GM23248 (cell line): ENCODE measurements around the gene ENO1. TPM values are rescaled to one million over a fixed set of nuclear protein-coding genes. Genes with fewer than 3 reads are reported as not detected.
"Not testable (repeated sequence)": the region's sequence is repeated elsewhere in the genome, so short reads cannot be mapped to it uniquely, and the experiment has no call there.

Experiments
- DNase-seq: peaks from one replicate; pipeline ENCODE4 v3.0.0-alpha.2; 2015
- H2AFZ ChIP-seq: fragments of 200-600 bp; sonication (generic); 2 replicates; pipeline ENCODE4 v1.6.1; 2016; ENCODE audit warnings: antibody characterized with exemption
- H3F3A ChIP-seq: fragments of 200-600 bp; sonication (generic); 2 replicates; pipeline ENCODE4 v1.6.1; 2016; ENCODE audit warnings: mild to moderate bottlenecking, antibody characterized with exemption, mixed run types; ENCODE audit not compliant: insufficient read depth
- H3K27ac ChIP-seq: fragments of 200-600 bp; sonication (generic); 2 replicates; pipeline ENCODE4 v1.5.1; 2016; ENCODE audit warnings: mild to moderate bottlenecking
- H3K27me3 ChIP-seq: fragments of 200-600 bp; sonication (generic); replicated peaks from 2 replicates; pipeline ENCODE4 v1.6.1; 2016; ENCODE audit warnings: mild to moderate bottlenecking; ENCODE audit not compliant: insufficient read depth
- H3K36me3 ChIP-seq: fragments of 200-600 bp; sonication (generic); 2 replicates; pipeline ENCODE4 v1.6.1; 2016; ENCODE audit warnings: low read depth, mild to moderate bottlenecking
- H3K4me1 ChIP-seq: fragments of 200-600 bp; sonication (generic); 2 replicates; pipeline ENCODE4 v1.6.1; 2016; ENCODE audit warnings: mild to moderate bottlenecking; ENCODE audit not compliant: insufficient read depth
- H3K4me2 ChIP-seq: fragments of 200-600 bp; sonication (generic); one replicate; pipeline ENCODE4 v1.6.1; 2016; ENCODE audit warnings: mild to moderate bottlenecking; ENCODE audit not compliant: unreplicated experiment
- H3K4me3 ChIP-seq: fragments of 200-600 bp; sonication (generic); 2 replicates; pipeline ENCODE4 v1.5.1; 2016; ENCODE audit warnings: mild to moderate bottlenecking
- H3K79me2 ChIP-seq: fragments of 200-600 bp; sonication (generic); 2 replicates; pipeline ENCODE4 v1.6.1; 2016; ENCODE audit warnings: mild to moderate bottlenecking; ENCODE audit not compliant: insufficient read depth
- H3K9ac ChIP-seq: fragments of 200-600 bp; sonication (generic); 2 replicates; pipeline ENCODE4 v1.6.1; 2016; ENCODE audit warnings: mild to moderate bottlenecking
- H3K9me2 ChIP-seq: fragments of 200-600 bp; sonication (generic); 2 replicates; pipeline ENCODE4 v1.6.1; 2016; ENCODE audit warnings: mixed run types, mild to moderate bottlenecking, moderate library complexity; ENCODE audit not compliant: insufficient read depth
- H3K9me3 ChIP-seq: fragments of 200-600 bp; sonication (generic); one replicate; pipeline ENCODE4 v1.6.1; 2017; ENCODE audit warnings: low read depth
- H4K20me1 ChIP-seq: fragments of 200-600 bp; sonication (generic); 2 replicates; pipeline ENCODE4 v1.6.0; 2016; ENCODE audit not compliant: insufficient read depth
- EZH2 ChIP-seq: fragments of 200-600 bp; sonication (generic); IDR thresholded peaks from 2 replicates; pipeline ENCODE4 v1.6.1; 2018; ENCODE audit warnings: antibody characterized with exemption, mild to moderate bottlenecking; ENCODE audit not compliant: insufficient read depth, poor library complexity, severe bottlenecking
- EZH2phosphoT487 ChIP-seq: fragments of 200-600 bp; sonication (generic); IDR thresholded peaks from 2 replicates; pipeline ENCODE4 v1.6.1; 2018; ENCODE audit warnings: antibody characterized with exemption, moderate library complexity, mild to moderate bottlenecking, low read depth; ENCODE audit not compliant: insufficient read depth
- WGBS, 2 experiments: methylation state at CpG; one replicate each; pipeline ENCODE4 v1.1.6; 2015 to 2017; ENCODE audit warnings: low lambda C conversion rate in 2 of 2, low coverage in 1 of 2; ENCODE audit errors: missing lambda C conversion rate in 2 of 2; 5-methylcytosine and 5-hydroxymethylcytosine counted together
- in situ Hi-C: fragments of 300-500 bp; cut with MboI; formaldehyde crosslinking; loops from 2 replicates; pipeline ENCODE4 v1.15.0; 2020
- polyA plus RNA-seq: library from polyadenylated mRNA; unstranded; fragments of >200 nt; fragmentation: Nextera tagmentation; extraction: Ambion mirVana; gene quantifications from 2 replicates; pipeline ENCODE4 v1.2.1, GENCODE V29; 2016
- total RNA-seq: library from RNA; depleted of rRNA; stranded (reverse); fragments of >200 nt; shearing (Covaris generic); gene quantifications from 2 replicates; pipeline ENCODE4 v1.2.3, GENCODE V29; 2014

Gene ENO1
- total and polyA plus RNA-seq, 2 experiments from 2014 or later: 2,185 to 2,304 TPM

- Histone ChIP-seq H3K27ac (peak overlapping the region; percentile 75), H3K4me2 (peak overlapping the region; percentile 48), H3F3A (peaks cover 38% of the 10 kb centered on the region), H2AFZ (peak overlapping the region; percentile 73), H3K36me3 (no peaks in the 10 kb centered on the region), H3K79me2 (no peaks in the 10 kb centered on the region), H3K9ac (peak overlapping the region; percentile 49), H3K4me3 (no peak overlapping the region), H3K4me1 (peaks cover 42% of the 10 kb centered on the region), H3K9me3 (no peaks in the 10 kb centered on the region), H3K9me2 (no peaks in the 10 kb centered on the region), H4K20me1 (no peaks in the 10 kb centered on the region), H3K27me3 (no peaks in the 10 kb centered on the region)
- no peak for TF ChIP-seq EZH2
- TF ChIP-seq EZH2phosphoT487: no peak
- in situ Hi-C loops: no loop called here
- WGBS, 2 experiments: 20% methylated on average over 9 of the region's 9 CpGs
- DNase-seq: peak; percentile 86
Observed at GRCh38 chr1:8905582-8906191, 27.2 kb upstream of the ENO1 start.

- Histone ChIP-seq H3K9ac (peak overlapping the region; percentile 63), H3K79me2 (no peaks in the 10 kb centered on the region), H3K27me3 (no peaks in the 10 kb centered on the region), H3K9me3 (no peaks in the 10 kb centered on the region), H2AFZ (no peak overlapping the region), H3K9me2 (no peaks in the 10 kb centered on the region), H3K4me3 (peak overlapping the region; percentile 29; the same call in 1 of the 2 replicates), H3F3A (peaks cover 43% of the 10 kb centered on the region), H4K20me1 (no peaks in the 10 kb centered on the region), H3K36me3 (no peaks in the 10 kb centered on the region), H3K27ac (peak overlapping the region; percentile 90), H3K4me1 (peaks cover 57% of the 10 kb centered on the region), H3K4me2 (peak overlapping the region; percentile 54)
- in situ Hi-C loops: no loop called here
- DNase-seq: peak; percentile 98
- TF ChIP-seq EZH2phosphoT487: no peak
- no peak for TF ChIP-seq EZH2
- whole genome bisulfite sequencing, 2 experiments: 44 to 45% methylated on average over 6 of the region's 6 CpGs
Observed at GRCh38 chr1:8903908-8904650, 25.6 kb upstream of the ENO1 start.

- Histone ChIP-seq H3K9me3 (no peaks in the 10 kb centered on the region), H3K79me2 (no peaks in the 10 kb centered on the region), H3K4me2 (peak overlapping the region; percentile 54), H2AFZ (no peak overlapping the region), H3K27me3 (no peaks in the 10 kb centered on the region), H3K4me1 (peaks cover 57% of the 10 kb centered on the region), H3F3A (peaks cover 43% of the 10 kb centered on the region), H3K9ac (peak overlapping the region; percentile 63), H3K4me3 (peak overlapping the region; percentile 29; the same call in 1 of the 2 replicates), H4K20me1 (no peaks in the 10 kb centered on the region), H3K36me3 (no peaks in the 10 kb centered on the region), H3K9me2 (no peaks in the 10 kb centered on the region), H3K27ac (peak overlapping the region; percentile 90)
- no peak for TF ChIP-seq EZH2phosphoT487
- TF ChIP-seq EZH2: no peak
- 94 to 97% methylated on average over 6 of the region's 6 CpGs for WGBS, 2 experiments
- in situ Hi-C loops: no loop called here
- DNase-seq: peak; percentile 73
Observed at GRCh38 chr1:8903410-8903809, 24.9 kb upstream of the ENO1 start.

- H3K79me2 ChIP-seq: no peaks in the 10 kb centered on the region
- no peak overlapping the region for H3K4me2 ChIP-seq
- 65 to 73% methylated on average over 5 of the region's 5 CpGs for WGBS, 2 experiments
- peak overlapping the region; percentile 63 for H3K9ac ChIP-seq
- no peaks in the 10 kb centered on the region for H3K9me3 ChIP-seq
- H3K27me3 ChIP-seq: no peaks in the 10 kb centered on the region
- H3K4me3 ChIP-seq: no peak overlapping the region
- in situ Hi-C loops: no loop called here
- TF ChIP-seq EZH2: no peak
- no peak for TF ChIP-seq EZH2phosphoT487
- peaks cover 57% of the 10 kb centered on the region for H3K4me1 ChIP-seq
- peak overlapping the region; percentile 90 for H3K27ac ChIP-seq
- peaks cover 43% of the 10 kb centered on the region for H3F3A ChIP-seq
- no peaks in the 10 kb centered on the region for H3K36me3 ChIP-seq
- H4K20me1 ChIP-seq: no peaks in the 10 kb centered on the region
- H2AFZ ChIP-seq: 0 out of 2 replicates have a peak overlapping the region, but pooled peaks have one; percentile 25
- peak; percentile 64 for DNase-seq
- no peaks in the 10 kb centered on the region for H3K9me2 ChIP-seq
Observed at GRCh38 chr1:8902765-8903164, 24.3 kb upstream of the ENO1 start.

GRCh38 chr1:8900684-8901083 lies 22.2 kb upstream of the ENO1 start:
- H3K9me3 ChIP-seq, H4K20me1 ChIP-seq, H3K36me3 ChIP-seq: not testable (repeated sequence)

More at GRCh38 chr1:8900684-8901083, 22.2 kb upstream of the ENO1 start:
- Histone ChIP-seq H3K4me1 (peaks cover 50% of the 10 kb centered on the region), H3F3A (peaks cover 36% of the 10 kb centered on the region), H3K27ac (peak overlapping the region; percentile 73; the same call in 1 of the 2 replicates)
- H3K27me3 ChIP-seq, in situ Hi-C loops, DNase-seq, H3K9ac ChIP-seq, H3K4me3 ChIP-seq, H2AFZ ChIP-seq, H3K4me2 ChIP-seq, H3K9me2 ChIP-seq, H3K79me2 ChIP-seq: not testable (repeated sequence)
- 96 to 97% methylated on average over 4 of the region's 4 CpGs for WGBS, 2 experiments
